ENCODE data around the gene RNF8.

The RNF8 gene

GRCh38 chr6:37315157-37315515 lies 38.6 kb upstream of the RNF8 start:
- DNase-seq (ENCODE audit: extremely low spot score): no peak
- POLR2A ChIA-PET: no interaction called here
- TF ChIP-seq CTCF (IDR thresholded peaks at IDR 0.05; ENCODE audit: control extremely low read depth, extremely low read depth, low read depth, missing control alignments): no peak
- CTCF ChIA-PET: interaction anchor here (0.6 to 12.9 kb wide), 16 partner anchors 10 to 297 kb away, joined by 3 to 127 read pairs (median 6); partner anchors contain the start of genes TBC1D22B and TMEM217

- ChIA-PET POLR2A (no interaction called here), CTCF (interaction anchor here (0.8 to 12.9 kb wide), 6 partner anchors 9 to 298 kb away, joined by 3 to 127 read pairs (median 4); no protein-coding TSS in a partner anchor)
These were observed 37.7 kb upstream of the RNF8 start for GRCh38 chr6:37316071-37316470.

GRCh38 chr6:37317312-37318038 lies 36.3 kb upstream of the RNF8 start:
- CTCF ChIA-PET: interaction anchor here (1.1 to 12.9 kb wide), 3 partner anchors 8 to 248 kb away, joined by 3 to 127 read pairs (median 3); no protein-coding TSS in a partner anchor
- TF ChIP-seq CTCF (IDR thresholded peaks at IDR 0.05; ENCODE audit: control extremely low read depth, extremely low read depth, low read depth, missing control alignments): no peak
- no peak for DNase-seq (ENCODE audit: extremely low spot score)
- POLR2A ChIA-PET: no interaction called here

More at GRCh38 chr6:37316071-37316470, 37.7 kb upstream of the RNF8 start:
- no peak for DNase-seq (ENCODE audit: extremely low spot score)
- TF ChIP-seq CTCF (IDR thresholded peaks at IDR 0.05; ENCODE audit: control extremely low read depth, extremely low read depth, low read depth, missing control alignments): no peak

- CTCF ChIA-PET: interaction anchor here (0.9 to 2.1 kb wide), 4 partner anchors 9 to 373 kb away, joined by 3 to 7 read pairs (median 5); no protein-coding TSS in a partner anchor
- DNase-seq (ENCODE audit: extremely low spot score): no peak
- POLR2A ChIA-PET: no interaction called here
- no peak for TF ChIP-seq CTCF (IDR thresholded peaks at IDR 0.05; ENCODE audit: control extremely low read depth, extremely low read depth, low read depth, missing control alignments)
These were observed 34.6 kb upstream of the RNF8 start for GRCh38 chr6:37319156-37319555.

GRCh38 chr6:37319856-37320480 lies 33.8 kb upstream of the RNF8 start:
- no peak for DNase-seq (ENCODE audit: extremely low spot score)
- CTCF ChIA-PET: interaction anchor here (0.9 to 2.1 kb wide), 3 partner anchors 10 to 372 kb away, joined by 3 to 7 read pairs (median 7); no protein-coding TSS in a partner anchor
- no peak for TF ChIP-seq CTCF (IDR thresholded peaks at IDR 0.05; ENCODE audit: control extremely low read depth, extremely low read depth, low read depth, missing control alignments)
- POLR2A ChIA-PET: no interaction called here

- POLR2A ChIA-PET: interaction anchor here (0.7 kb wide), 1 partner anchor 1146 kb away, joined by 3 read pairs; no protein-coding TSS in a partner anchor
- no peak for DNase-seq (ENCODE audit: extremely low spot score)
- no peak for TF ChIP-seq CTCF (IDR thresholded peaks at IDR 0.05; ENCODE audit: control extremely low read depth, extremely low read depth, low read depth, missing control alignments)
- CTCF ChIA-PET: interaction anchor here (1.0 to 2.1 kb wide), 3 partner anchors 10 to 372 kb away, joined by 3 to 7 read pairs (median 7); no protein-coding TSS in a partner anchor
These were observed 33.1 kb upstream of the RNF8 start for GRCh38 chr6:37320646-37321045.

Data from GM10248 (cell line).